HUES48 (cell line): Measurements from ENCODE around the gene RPSA.
"Not testable (repeated sequence)": the region's sequence is repeated elsewhere in the genome, so short reads cannot be mapped to it uniquely, and the experiment has no call there.

ENCODE experiments used
- H3K27ac ChIP-seq: one replicate; pipeline ENCODE4 v1.7.0; 2013; ENCODE audit warnings: low read depth, low read length, inconsistent platforms
- H3K27me3 ChIP-seq: 2 replicates; pipeline ENCODE4 v1.6.1; 2013; ENCODE audit warnings: mild to moderate bottlenecking, low read length; ENCODE audit not compliant: control insufficient read depth, insufficient read depth
- H3K36me3 ChIP-seq: 2 replicates; pipeline ENCODE4 v1.6.1; 2013; ENCODE audit warnings: low read length; ENCODE audit not compliant: control insufficient read depth, insufficient read depth
- H3K4me1 ChIP-seq: 2 replicates; pipeline ENCODE4 v1.6.1; 2013; ENCODE audit warnings: mild to moderate bottlenecking, low read length; ENCODE audit not compliant: control insufficient read depth, insufficient read depth
- H3K4me3 ChIP-seq: 2 replicates; pipeline ENCODE4 v1.5.1; 2013; ENCODE audit warnings: mild to moderate bottlenecking, low read depth, low read length
- H3K9ac ChIP-seq: 2 replicates; pipeline ENCODE4 v1.6.1; 2013; ENCODE audit warnings: mild to moderate bottlenecking, low read depth, low read length, moderate library complexity
- H3K9me3 ChIP-seq: 2 replicates; pipeline ENCODE4 v1.6.1; 2013; ENCODE audit warnings: low read length; ENCODE audit not compliant: control insufficient read depth, insufficient read depth

The RPSA gene

GRCh38 chr3:39458579-39458978 is 52.1 kb downstream of the RPSA start:
- H3K9me3 ChIP-seq, H3K4me1 ChIP-seq, H3K4me3 ChIP-seq, H3K36me3 ChIP-seq, H3K27ac ChIP-seq, H3K9ac ChIP-seq, H3K27me3 ChIP-seq: not testable (repeated sequence)

GRCh38 chr3:39460677-39461076 is 54.2 kb downstream of the RPSA start:
- no peaks in the 10 kb centered on the region for H3K4me1 ChIP-seq
- H3K4me3 ChIP-seq, result no peak overlapping the region
- H3K36me3 ChIP-seq, result no peaks in the 10 kb centered on the region
- H3K27me3 ChIP-seq, result no peaks in the 10 kb centered on the region
- H3K9ac ChIP-seq, result no peak overlapping the region
- H3K27ac ChIP-seq, result no peak overlapping the region
- no peaks in the 10 kb centered on the region for H3K9me3 ChIP-seq
